ENCODE measurements around the gene RFC5. TPM values are rescaled to one million over a fixed set of nuclear protein-coding genes. Genes with fewer than 3 reads are reported as not detected.

The RFC5 gene
- polyA plus RNA-seq, 1 experiment, result 11.5 TPM

DNA sequence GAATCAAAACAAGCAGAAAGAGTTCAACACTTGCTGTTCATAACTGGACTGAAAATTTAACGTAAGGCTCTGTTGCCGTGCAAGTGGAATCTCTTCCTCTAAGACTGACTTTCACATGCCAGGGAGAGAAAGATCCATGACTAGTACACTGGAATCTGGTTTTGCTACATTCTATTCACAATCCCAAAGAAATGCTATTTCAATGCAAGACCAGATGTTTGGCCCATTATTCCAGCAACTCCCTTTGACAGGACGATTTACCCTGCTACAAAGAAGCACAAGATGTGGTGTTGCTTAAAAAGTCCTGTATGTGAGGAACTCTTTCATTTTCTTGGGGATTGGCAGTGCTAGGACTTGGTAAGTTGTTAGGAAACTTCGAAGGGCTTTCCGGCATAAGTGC lies 17.4 kb downstream of the RFC5 start:
- CTCF ChIA-PET, result interaction anchor here (1.1 to 3.7 kb wide), 4 partner anchors 13 to 160 kb away, joined by 3 to 31 read pairs (median 16); no protein-coding TSS in a partner anchor
- POLR2A ChIA-PET, result interaction anchor here (0.6 kb wide), 1 partner anchor 106 kb away, joined by 7 read pairs; no protein-coding TSS in a partner anchor
- no peak for DNase-seq (ENCODE audit: low read depth)

DNA sequence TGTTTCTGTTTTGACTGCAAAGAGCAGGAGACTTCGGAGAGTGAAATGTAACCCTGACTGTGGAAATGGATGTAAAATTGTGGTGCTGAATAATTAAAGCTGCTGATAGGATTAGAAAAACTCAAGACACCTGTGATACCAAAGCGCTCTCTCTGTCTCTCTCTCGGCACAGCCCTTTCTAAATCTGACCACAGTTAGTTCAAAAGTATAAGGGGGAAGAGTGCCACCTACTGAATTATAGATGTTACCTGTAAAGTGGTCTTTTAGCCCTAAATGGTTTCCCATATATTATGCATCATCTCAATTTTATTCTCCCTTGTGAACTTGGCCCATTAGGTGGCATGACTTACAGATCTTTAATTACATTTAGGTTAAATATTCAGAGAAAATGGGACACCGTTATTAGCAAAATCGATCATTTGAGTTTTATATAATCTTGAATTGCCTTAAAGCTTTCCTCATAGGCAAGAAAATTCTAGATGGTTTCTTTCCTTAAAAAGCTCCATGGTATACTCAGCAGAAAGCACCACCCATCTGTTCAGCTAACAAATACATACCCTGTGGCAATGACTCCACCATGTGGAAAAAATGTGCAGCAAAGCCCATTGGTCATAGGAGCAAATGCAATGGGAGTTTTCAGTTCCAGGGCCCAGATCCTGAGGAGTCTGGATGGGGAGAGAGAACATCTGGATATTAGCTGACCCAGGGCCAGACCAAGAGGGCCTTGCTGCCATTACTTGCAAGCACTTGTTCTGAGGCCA lies 18.1 kb downstream of the RFC5 start:
- ChIA-PET CTCF (interaction anchor here (1.1 to 3.7 kb wide), 7 partner anchors 9 to 160 kb away, joined by 3 to 31 read pairs (median 4); no protein-coding TSS in a partner anchor), POLR2A (no interaction called here)
- no peak for DNase-seq (ENCODE audit: low read depth)
- Histone ChIP-seq H3K27me3 (ENCODE audit: control insufficient read depth, insufficient read depth, low read length) (no peaks in the 10 kb centered on the region), H3K36me3 (ENCODE audit: control insufficient read depth, insufficient read depth, low read length) (peaks cover 34% of the 10 kb centered on the region), H3K4me3 (ENCODE audit: low read depth, low read length) (no peak overlapping the region)
- TF ChIP-seq, protein P1, sequence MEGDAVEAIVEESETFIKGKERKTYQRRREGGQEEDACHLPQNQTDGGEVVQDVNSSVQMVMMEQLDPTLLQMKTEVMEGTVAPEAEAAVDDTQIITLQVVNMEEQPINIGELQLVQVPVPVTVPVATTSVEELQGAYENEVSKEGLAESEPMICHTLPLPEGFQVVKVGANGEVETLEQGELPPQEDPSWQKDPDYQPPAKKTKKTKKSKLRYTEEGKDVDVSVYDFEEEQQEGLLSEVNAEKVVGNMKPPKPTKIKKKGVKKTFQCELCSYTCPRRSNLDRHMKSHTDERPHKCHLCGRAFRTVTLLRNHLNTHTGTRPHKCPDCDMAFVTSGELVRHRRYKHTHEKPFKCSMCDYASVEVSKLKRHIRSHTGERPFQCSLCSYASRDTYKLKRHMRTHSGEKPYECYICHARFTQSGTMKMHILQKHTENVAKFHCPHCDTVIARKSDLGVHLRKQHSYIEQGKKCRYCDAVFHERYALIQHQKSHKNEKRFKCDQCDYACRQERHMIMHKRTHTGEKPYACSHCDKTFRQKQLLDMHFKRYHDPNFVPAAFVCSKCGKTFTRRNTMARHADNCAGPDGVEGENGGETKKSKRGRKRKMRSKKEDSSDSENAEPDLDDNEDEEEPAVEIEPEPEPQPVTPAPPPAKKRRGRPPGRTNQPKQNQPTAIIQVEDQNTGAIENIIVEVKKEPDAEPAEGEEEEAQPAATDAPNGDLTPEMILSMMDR (IDR thresholded peaks at IDR 0.05; ENCODE audit: insufficient read depth, low read depth, low read length), result peak; percentile 58

More for the DNA sequence above, 17.4 kb downstream of the RFC5 start:
- TF ChIP-seq, protein P1 (IDR thresholded peaks at IDR 0.05; ENCODE audit: insufficient read depth, low read depth, low read length), result no peak
- Histone ChIP-seq H3K36me3 (ENCODE audit: control insufficient read depth, insufficient read depth, low read length) (peaks cover 35% of the 10 kb centered on the region), H3K4me3 (ENCODE audit: low read depth, low read length) (no peak overlapping the region), H3K27me3 (ENCODE audit: control insufficient read depth, insufficient read depth, low read length) (no peaks in the 10 kb centered on the region)

DNA sequence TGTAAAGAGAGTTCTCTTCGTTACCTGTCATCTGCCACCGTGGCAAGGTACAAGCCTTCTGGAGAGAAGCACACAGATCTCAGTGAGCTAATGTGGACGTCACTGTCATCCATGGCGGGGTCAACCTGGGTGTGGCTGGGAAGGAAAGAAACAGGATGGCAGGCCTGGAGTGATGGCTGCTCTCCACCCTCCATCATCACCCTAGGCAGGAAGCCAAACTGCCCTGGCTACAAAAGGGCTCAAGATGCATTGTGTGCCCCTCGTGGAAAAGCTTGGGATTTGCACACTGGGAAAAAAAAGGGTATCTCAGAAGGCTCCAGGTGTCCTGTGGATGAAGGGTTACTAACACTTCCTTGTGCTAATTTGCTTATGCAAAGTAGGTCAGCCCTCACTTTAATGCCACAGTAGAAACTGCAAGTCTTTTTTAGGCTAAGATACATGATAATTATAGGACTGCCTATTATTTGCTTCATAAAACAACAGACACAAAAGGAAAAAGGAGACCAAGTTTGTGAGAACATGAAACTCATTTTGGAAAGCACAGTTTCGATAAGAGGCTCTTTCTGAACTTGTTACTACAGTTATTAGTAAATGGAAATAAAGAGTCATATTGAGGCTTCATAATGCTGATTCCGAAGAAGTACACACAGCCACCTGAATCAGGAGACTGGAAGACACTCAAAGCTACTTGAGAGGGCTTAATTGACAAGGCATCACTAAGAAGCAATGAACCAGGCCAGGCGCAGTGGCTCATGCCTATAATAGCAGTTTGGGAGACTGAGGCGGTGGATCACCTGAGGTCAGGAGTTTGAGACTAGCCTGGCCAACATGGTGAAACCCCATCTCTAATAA lies 18.9 kb downstream of the RFC5 start:
- POLR2A ChIA-PET, result no interaction called here
- CTCF ChIA-PET, result interaction anchor here (0.5 to 3.7 kb wide), 7 partner anchors 8 to 383 kb away, joined by 3 to 31 read pairs (median 4); no protein-coding TSS in a partner anchor
- DNase-seq (ENCODE audit: low read depth), result no peak
- no peak overlapping the region for H3K4me3 ChIP-seq (ENCODE audit: low read depth, low read length)
- no peaks in the 10 kb centered on the region for H3K27me3 ChIP-seq (ENCODE audit: control insufficient read depth, insufficient read depth, low read length)
- peaks cover 33% of the 10 kb centered on the region for H3K36me3 ChIP-seq (ENCODE audit: control insufficient read depth, insufficient read depth, low read length)
- TF ChIP-seq, protein P1 (IDR thresholded peaks at IDR 0.05; ENCODE audit: insufficient read depth, low read depth, low read length), result peak; percentile 16; the same call in 1 of the 2 replicates

DNA sequence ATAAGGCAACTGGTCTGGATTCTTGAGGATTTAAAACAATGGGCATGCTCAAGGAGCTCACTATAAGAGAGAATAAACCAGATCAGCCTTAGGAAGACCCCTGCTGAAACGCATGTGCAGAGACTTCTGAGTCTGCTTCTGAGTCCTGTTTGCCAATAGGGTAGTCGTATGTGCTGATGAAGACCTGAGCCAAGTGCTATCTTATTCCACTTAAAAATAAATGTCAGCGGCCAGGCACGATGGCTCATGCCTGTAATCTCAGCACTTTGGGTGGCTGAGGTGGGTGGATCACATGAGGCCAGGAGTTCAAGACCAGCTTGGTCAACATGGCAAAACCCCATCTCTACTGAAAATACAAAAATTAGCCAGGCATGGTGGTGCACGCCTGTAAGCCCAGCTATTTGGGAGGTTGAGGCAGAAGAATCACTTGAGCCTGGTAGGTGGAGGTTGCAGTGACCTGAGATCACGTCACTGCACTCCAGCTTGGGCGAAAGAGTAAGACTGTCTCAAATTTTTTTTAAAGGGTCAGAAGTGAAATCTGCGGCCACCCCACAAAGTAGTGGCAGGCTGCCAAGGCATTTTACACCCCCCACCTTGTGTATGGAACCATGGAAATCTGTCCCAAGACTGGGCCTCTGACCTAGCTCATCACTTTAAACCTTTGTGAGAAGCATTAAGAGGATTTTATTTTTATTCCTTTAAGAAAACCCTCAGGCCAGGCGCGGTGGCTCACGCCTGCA lies 20.3 kb downstream of the RFC5 start:
- ChIA-PET POLR2A (no interaction called here), CTCF (interaction anchor here (0.9 to 3.7 kb wide), 3 partner anchors 10 to 212 kb away, joined by 3 to 31 read pairs (median 4); no protein-coding TSS in a partner anchor)
- Histone ChIP-seq H3K36me3 (ENCODE audit: control insufficient read depth, insufficient read depth, low read length) (peaks cover 37% of the 10 kb centered on the region), H3K4me3 (ENCODE audit: low read depth, low read length) (no peak overlapping the region), H3K27me3 (ENCODE audit: control insufficient read depth, insufficient read depth, low read length) (no peaks in the 10 kb centered on the region)
- TF ChIP-seq, protein P1 (IDR thresholded peaks at IDR 0.05; ENCODE audit: insufficient read depth, low read depth, low read length), result no peak
- DNase-seq (ENCODE audit: low read depth), result no peak

Data from BJ (cell line).